HepG2 (cell line): ENCODE measurements around the gene OR7D2. TPM values are rescaled to one million over a fixed set of nuclear protein-coding genes. Genes with fewer than 3 reads are reported as not detected.
A peak's percentile ranks its signal among the peaks of the same experiment; 100 is the strongest.

Experiments used
- ATAC-seq: fragments of 200-7000 bp; cut with Tn5 transposase; 3 replicates; pipeline ENCODE4 v1.9.1; 2020; ENCODE audit warnings: mild to moderate bottlenecking, moderate library complexity
- BruUV-seq: library from RNA; stranded (reverse); fragments of 400-500 nt; replicated peaks from 2 replicates; lab custom pipeline; 2021; lab: Mats Ljungman, UMichigan
- CTCF ChIA-PET: fragments of 300-600 bp; formaldehyde crosslinking; extraction: SDS; loops from one replicate; lab custom pipeline; 2021; ENCODE audit warnings: low total read pairs, inconsistent platforms, low intra/inter-chr PET ratio; lab: Yijun Ruan, JAX
- POLR2A ChIA-PET: fragments of 350-600 bp; sonication (Branson Sonifier 250); formaldehyde crosslinking; loops from one replicate; lab custom pipeline; 2020; ENCODE audit warnings: antibody characterized with exemption, inconsistent platforms; lab: Yijun Ruan, JAX
- DNase-seq: peaks from one replicate; pipeline ENCODE4 v3.0.0-alpha.2; 2015; ENCODE audit warnings: low spot score
- FAIRE-seq: peaks from 3 replicates; lab custom pipeline; 2011; peaks lifted over from hg19 to GRCh38; lab: Jason Lieb, UNC
- H2AFZ ChIP-seq: one replicate; pipeline ENCODE4 v1.6.1; 2011; ENCODE audit warnings: low read length, inconsistent platforms
- H3K27ac ChIP-seq: fragments of 300-600 bp; 3 replicates; pipeline ENCODE4 v1.8.0; 2011; ENCODE audit warnings: mixed run types, mild to moderate bottlenecking, mixed read lengths, low read length, inconsistent platforms; ENCODE audit not compliant: insufficient read depth; ENCODE audit errors: extremely low read length
- H3K27me3 ChIP-seq, 2 experiments: fragments of 200-600 bp in 1 of 2; 2 replicates in 1 of 2; 3 replicates in 1 of 2; pipeline versions ENCODE4 v1.6.0 to v1.8.0; 2011; ENCODE audit warnings: low read length in 2 of 2, mild to moderate bottlenecking in 2 of 2, moderate library complexity in 2 of 2, inconsistent platforms in 1 of 2; ENCODE audit not compliant: insufficient read depth in 2 of 2, control insufficient read depth in 1 of 2
- H3K36me3 ChIP-seq, 2 experiments: fragments of 200-600 bp in 1 of 2; replicated peaks in 1 of 2; 2 replicates in 1 of 2; 3 replicates in 1 of 2; pipeline versions ENCODE4 v1.5.1 to v1.8.0; 2011; ENCODE audit warnings: low read length in 2 of 2, inconsistent platforms in 1 of 2; ENCODE audit not compliant: insufficient read depth in 2 of 2, control insufficient read depth in 1 of 2
- H3K4me1 ChIP-seq: 2 replicates; pipeline ENCODE4 v1.5.1; 2012; ENCODE audit warnings: low read length, inconsistent platforms; ENCODE audit not compliant: insufficient read depth
- H3K4me2 ChIP-seq: 2 replicates; pipeline ENCODE4 v1.6.0; 2011; ENCODE audit warnings: low read depth, low read length, inconsistent platforms
- H3K4me3 ChIP-seq, 3 experiments: fragments of 200-600 bp in 1 of 3; sonication (generic), shearing (Covaris generic) in 1 of 3; replicated peaks in 1 of 3; 2 replicates each; pipeline ENCODE4 v1.5.1; 2011 to 2016; ENCODE audit warnings: low read length in 3 of 3, inconsistent platforms in 2 of 3, low read depth in 2 of 3, mild to moderate bottlenecking in 2 of 3, control low read depth in 1 of 3, mixed read lengths in 1 of 3; ENCODE audit not compliant: insufficient read depth in 1 of 3
- H3K79me2 ChIP-seq: one replicate; pipeline ENCODE4 v1.6.1; 2011; ENCODE audit warnings: low read length, inconsistent platforms; ENCODE audit not compliant: insufficient read depth
- H3K9ac ChIP-seq: 2 replicates; pipeline ENCODE4 v1.6.0; 2011; ENCODE audit warnings: mild to moderate bottlenecking, low read depth, low read length, inconsistent platforms; ENCODE audit not compliant: insufficient read depth
- H3K9me3 ChIP-seq: 2 replicates; pipeline ENCODE4 v1.5.1; 2012; ENCODE audit warnings: mild to moderate bottlenecking, low read length
- H4K20me1 ChIP-seq: 2 replicates; pipeline ENCODE4 v1.6.0; 2011; ENCODE audit warnings: inconsistent platforms, mild to moderate bottlenecking, low read length, moderate library complexity; ENCODE audit not compliant: insufficient read depth
- CREB1 ChIP-seq, 2 experiments: fragments of 450-650 bp in 1 of 2; IDR thresholded peaks; 2 replicates each; pipeline ENCODE4 v1.6.1; 2016 to 2017; ENCODE audit warnings: control low read depth in 1 of 2, mild to moderate bottlenecking in 1 of 2, missing compliant biosample characterization in 1 of 2, missing genetic modification characterization in 1 of 2
- CREB3 ChIP-seq: sonication (generic); formaldehyde crosslinking; IDR thresholded peaks from 2 replicates; pipeline ENCODE4 v1.5.0; 2020; ENCODE audit warnings: missing genetic modification reagents
- GZF1 ChIP-seq: sonication (generic); formaldehyde crosslinking; IDR thresholded peaks from 2 replicates; pipeline ENCODE4 v1.5.1; 2020; ENCODE audit warnings: mild to moderate bottlenecking, missing genetic modification reagents
- NR2F2 ChIP-seq: IDR thresholded peaks from 2 replicates; pipeline ENCODE4 v1.6.1; 2012; ENCODE audit warnings: low read depth, inconsistent platforms, borderline replicate concordance
- RARG ChIP-seq: sonication (generic); formaldehyde crosslinking; IDR thresholded peaks from 2 replicates; pipeline ENCODE4 v1.4.0; 2020; ENCODE audit warnings: low read depth, mild to moderate bottlenecking, missing genetic modification reagents
- SAP130 ChIP-seq: IDR thresholded peaks from 2 replicates; pipeline ENCODE4 v1.6.1; 2016; ENCODE audit warnings: low read depth
- SNAPC4 ChIP-seq: sonication (generic); formaldehyde crosslinking; IDR thresholded peaks from 2 replicates; pipeline ENCODE4 v1.4.0; 2020; ENCODE audit warnings: mild to moderate bottlenecking, missing genetic modification reagents
- TRIM22 ChIP-seq: fragments of 450-650 bp; IDR thresholded peaks from 2 replicates; pipeline ENCODE4 v1.6.1; 2017
- ZBTB43 ChIP-seq: sonication (generic); formaldehyde crosslinking; conservative IDR thresholded peaks from 2 replicates; pipeline ENCODE4 v1.4.0; 2020; ENCODE audit warnings: missing genetic modification reagents
- ZNF563 ChIP-seq: sonication (generic); formaldehyde crosslinking; IDR thresholded peaks from 2 replicates; pipeline ENCODE4 v1.8.0; 2022; ENCODE audit warnings: mild to moderate bottlenecking, moderate library complexity, missing genetic modification reagents
- ZSCAN30 ChIP-seq: sonication (generic); formaldehyde crosslinking; IDR thresholded peaks from 2 replicates; pipeline ENCODE4 v1.5.0; 2020; ENCODE audit warnings: mild to moderate bottlenecking, missing genetic modification reagents
- ZZZ3 ChIP-seq: sonication (generic); formaldehyde crosslinking; IDR thresholded peaks from 2 replicates; pipeline ENCODE4 v1.4.0; 2020; ENCODE audit warnings: missing genetic modification reagents, mild to moderate bottlenecking, borderline replicate concordance
- WGBS: methylation state at CpG from one replicate; pipeline ENCODE4 v1.1.6; 2017; ENCODE audit warnings: low lambda C conversion rate; 5-methylcytosine and 5-hydroxymethylcytosine counted together
- in situ Hi-C: cut with HindIII; loops from 2 replicates; pipeline ENCODE4 v1.10.0; 2017; ENCODE audit warnings: low pct_unique_long_range_greater_than_20kb; ENCODE audit not compliant: extremely low pct_ligation_motif_present
- intact Hi-C: fragments of 100-400 bp; cut with micrococcal nuclease; formaldehyde crosslinking; loops from one replicate; pipeline ENCODE4 v1.10.0; 2022; ENCODE audit not compliant: unreplicated experiment
- polyA plus RNA-seq, 8 experiments: library from polyadenylated mRNA; depleted of rRNA in 3 of 8; stranded (reverse) in 7 of 8; unstranded in 1 of 8; fragments of >200 nt; fragmentation: Illumina TruSeq in 4 of 8; extraction: Trizol in 4 of 8; gene quantifications; 2 replicates each; pipeline versions ENCODE4 v1.2.1 to v1.2.3, GENCODE V29; 2011 to 2016; ENCODE audit warnings: low read depth in 4 of 8, missing spikeins in 1 of 8, mixed read lengths in 1 of 8; ENCODE audit not compliant: insufficient read depth in 1 of 8
- total RNA-seq, 5 experiments: library from RNA; depleted of rRNA; stranded (reverse); fragments of >200 nt; fragmentation: Illumina TruSeq; extraction: Trizol; gene quantifications; 2 replicates each; pipeline ENCODE4 v1.2.3, GENCODE V29; 2016; ENCODE audit warnings: low read depth in 1 of 5

OR7D2 gene
- total and polyA plus RNA-seq, 2 of the 13 experiments (the other 11 are each of a cell fraction or from before 2014, with no cell fraction given), result 0.07 TPM; not detected in 1

- in situ Hi-C loops, result loop anchor here (25.0 kb wide), 1 partner anchor 648 kb away; no protein-coding TSS in a partner anchor
- FAIRE-seq, result no peak
- WGBS, result 25% methylated on average over 8 of the region's 8 CpGs
- TF ChIP-seq ZBTB43 (CRISPR knock-in tag), result no peak
- no peak for TF ChIP-seq NR2F2
- peak; percentile 92 for TF ChIP-seq CREB1 (IDR thresholded peaks at IDR 0.05)
- no peak for TF ChIP-seq CREB1 (CRISPR knock-in tag; IDR thresholded peaks at IDR 0.05)
- TF ChIP-seq RARG (CRISPR knock-in tag), result no peak
- no peak for TF ChIP-seq ZNF563 (CRISPR knock-in tag)
- no peak for TF ChIP-seq TRIM22
- no peak for TF ChIP-seq CREB3
- TF ChIP-seq GZF1 (CRISPR knock-in tag), result peak; percentile 66; the same call in 1 of the 2 replicates
- 0 out of 2 replicates have a peak, but pooled peaks have one; percentile 89 for TF ChIP-seq SNAPC4 (CRISPR knock-in tag)
- TF ChIP-seq ZSCAN30 (CRISPR knock-in tag), result no peak
- no peak for TF ChIP-seq ZZZ3
- no peak for TF ChIP-seq SAP130
Measured at GRCh38 chr19:9139609-9140158, 39.1 kb upstream of the OR7D2 start.

More at GRCh38 chr19:9139609-9140158, 39.1 kb upstream of the OR7D2 start:
- ATAC-seq (no peak; the same call in 2 of the 3 replicates), DNase-seq (no peak)
- POLR2A ChIA-PET, result no interaction called here
- TSS peak; percentile 77 for BruUV-seq
- H3K27me3 ChIP-seq, result no peaks in the 10 kb centered on the region; a peak in 1 of 5 replicates
- H3K79me2 ChIP-seq, result peaks cover 45% of the 10 kb centered on the region
- no peaks in the 10 kb centered on the region for H3K36me3 ChIP-seq
- H3K4me1 ChIP-seq, result peaks cover 20% of the 10 kb centered on the region
- H3K27ac ChIP-seq, result peak overlapping the region; percentile 80
- CTCF ChIA-PET, result no interaction called here
- H3K4me2 ChIP-seq, result peak overlapping the region; percentile 92
- intact Hi-C loops, result loop anchor here (10.0 kb wide), 2 partner anchors 295 to 445 kb away; partner anchors contain the start of genes ZNF121 and ZNF266
- peak overlapping the region; percentile 63 to 98 (median 95) for H3K4me3 ChIP-seq
- peaks cover 10% of the 10 kb centered on the region; the same call in 1 of the 2 replicates for H4K20me1 ChIP-seq
- H2AFZ ChIP-seq, result peak overlapping the region; percentile 99
- peaks cover 7% of the 10 kb centered on the region for H3K9me3 ChIP-seq
- H3K9ac ChIP-seq, result peak overlapping the region; percentile 93
